NCI-H2196 (cell line): Measurements from ENCODE around the gene STRADA.

Experiments used
- DNase-seq: peaks from one replicate; lab custom pipeline; 2025; ENCODE audit not compliant: unreplicated experiment; lab: John Stamatoyannopoulos, UW

Gene STRADA, protein sequence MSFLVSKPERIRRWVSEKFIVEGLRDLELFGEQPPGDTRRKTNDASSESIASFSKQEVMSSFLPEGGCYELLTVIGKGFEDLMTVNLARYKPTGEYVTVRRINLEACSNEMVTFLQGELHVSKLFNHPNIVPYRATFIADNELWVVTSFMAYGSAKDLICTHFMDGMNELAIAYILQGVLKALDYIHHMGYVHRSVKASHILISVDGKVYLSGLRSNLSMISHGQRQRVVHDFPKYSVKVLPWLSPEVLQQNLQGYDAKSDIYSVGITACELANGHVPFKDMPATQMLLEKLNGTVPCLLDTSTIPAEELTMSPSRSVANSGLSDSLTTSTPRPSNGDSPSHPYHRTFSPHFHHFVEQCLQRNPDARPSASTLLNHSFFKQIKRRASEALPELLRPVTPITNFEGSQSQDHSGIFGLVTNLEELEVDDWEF

DNA sequence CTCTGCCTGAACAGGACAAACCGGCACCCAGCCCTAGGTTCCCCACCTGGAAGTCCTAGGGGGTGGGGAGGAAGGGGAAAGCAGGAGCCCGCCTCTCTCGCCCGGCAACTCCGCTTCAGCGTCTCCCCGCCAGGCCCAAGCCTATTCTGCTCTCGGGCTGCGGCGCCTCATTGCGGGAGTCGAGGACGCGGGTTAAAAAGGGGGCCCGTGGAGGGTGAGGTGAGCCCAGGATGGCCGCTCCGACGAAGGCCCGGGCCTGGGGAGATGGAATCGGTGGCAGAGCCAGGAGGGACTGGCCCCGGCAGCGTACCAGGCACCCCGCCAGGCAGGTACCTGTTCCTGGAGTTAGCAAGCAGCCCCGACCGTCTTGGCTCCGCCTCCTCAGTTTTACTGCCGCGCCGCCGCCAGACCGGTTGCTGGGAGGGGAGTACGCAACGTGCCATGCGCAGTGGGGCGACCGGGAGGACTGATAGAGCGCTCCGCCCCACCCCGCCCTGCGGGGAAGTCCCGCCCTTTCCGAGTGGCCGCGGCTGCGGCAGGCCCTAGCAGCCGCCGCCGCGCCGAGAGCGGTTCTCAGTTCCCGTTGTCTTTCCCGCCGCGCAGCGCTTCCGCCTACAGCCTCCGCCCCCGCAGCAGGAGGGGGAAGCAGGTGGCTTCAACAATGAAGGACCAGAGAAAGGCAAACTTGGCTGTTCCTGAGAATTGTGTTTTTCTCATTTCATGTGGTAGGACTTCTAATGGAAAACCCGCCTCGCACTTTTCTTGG is at the start of gene STRADA:
Gene STRADA (minus strand): TSS at position 392 of the 766 bp plus-strand sequence. CDS start 13,430 bp downstream, outside the sequence.
- peak; percentile 99 for DNase-seq

DNA sequence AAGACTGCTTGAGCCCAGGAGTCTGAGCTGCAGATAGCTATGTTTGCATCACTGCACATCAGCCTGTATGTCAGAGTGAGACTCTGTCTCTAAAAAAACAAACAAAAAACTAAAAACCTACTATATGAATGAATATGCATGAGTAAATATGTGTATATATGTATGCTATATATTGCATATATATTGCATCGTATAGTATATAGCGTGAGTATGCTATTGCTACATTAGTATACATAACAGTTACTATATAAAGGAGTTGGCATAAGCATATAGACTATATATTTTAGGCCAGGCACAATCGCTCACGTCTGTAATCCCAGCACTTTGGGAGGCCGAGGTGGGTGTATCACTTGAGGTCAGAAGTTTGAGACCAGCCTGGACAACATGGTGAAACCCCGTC is 48.5 kb upstream of the STRADA start:
- DNase-seq = no peak

DNA sequence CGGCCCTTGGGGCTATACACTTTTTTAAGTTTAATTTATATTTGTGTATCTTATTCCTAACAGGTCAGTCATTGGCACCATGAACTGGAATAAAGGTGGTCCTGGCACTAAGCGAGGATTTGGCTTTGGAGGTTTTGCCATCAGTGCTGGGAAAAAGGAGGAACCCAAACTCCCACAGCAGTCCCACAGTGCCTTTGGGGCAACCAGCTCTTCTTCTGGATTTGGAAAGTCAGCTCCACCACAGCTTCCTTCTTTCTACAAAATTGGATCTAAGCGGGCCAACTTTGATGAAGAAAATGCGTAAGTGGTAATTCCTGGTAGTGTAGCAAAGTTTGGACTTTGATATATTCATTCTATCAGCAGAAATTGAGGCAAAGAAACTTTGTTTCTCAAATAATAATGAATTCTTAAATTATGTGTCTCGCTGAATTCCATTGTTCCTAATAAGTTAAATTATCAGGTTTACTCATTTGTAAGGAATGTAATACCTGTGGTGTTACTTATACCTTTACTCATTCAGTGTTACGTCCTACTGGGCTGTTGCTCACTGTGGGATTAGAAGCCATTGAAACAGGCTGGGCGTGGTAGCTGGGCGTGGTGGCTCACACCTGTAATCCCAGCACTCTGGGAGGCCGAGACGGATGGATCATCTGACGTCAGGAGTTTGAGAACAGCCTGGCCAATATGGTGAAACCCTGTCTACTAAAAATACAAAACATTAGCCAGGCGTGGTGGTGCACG is 45.5 kb upstream of the STRADA start:
- DNase-seq = no peak

DNA sequence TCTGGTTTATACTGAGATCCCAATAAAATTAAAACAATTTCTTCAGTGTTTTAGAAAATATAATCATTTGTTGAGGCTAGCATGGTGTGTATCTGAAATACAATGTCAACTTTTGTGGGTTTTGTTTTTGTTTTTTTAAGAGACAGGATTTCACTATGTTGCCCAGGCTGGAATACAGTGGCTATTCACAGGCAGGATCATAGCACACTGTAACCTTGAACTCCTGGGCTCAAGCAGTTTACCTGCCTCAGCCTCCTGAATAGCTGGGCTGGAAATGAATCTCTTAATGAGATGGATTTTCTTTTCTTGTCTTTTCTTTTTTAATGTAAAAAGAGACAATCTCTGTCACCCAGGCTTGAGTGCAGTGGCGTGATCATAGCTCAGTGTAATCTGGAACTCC is 44.5 kb upstream of the STRADA start:
- DNase-seq = no peak

DNA sequence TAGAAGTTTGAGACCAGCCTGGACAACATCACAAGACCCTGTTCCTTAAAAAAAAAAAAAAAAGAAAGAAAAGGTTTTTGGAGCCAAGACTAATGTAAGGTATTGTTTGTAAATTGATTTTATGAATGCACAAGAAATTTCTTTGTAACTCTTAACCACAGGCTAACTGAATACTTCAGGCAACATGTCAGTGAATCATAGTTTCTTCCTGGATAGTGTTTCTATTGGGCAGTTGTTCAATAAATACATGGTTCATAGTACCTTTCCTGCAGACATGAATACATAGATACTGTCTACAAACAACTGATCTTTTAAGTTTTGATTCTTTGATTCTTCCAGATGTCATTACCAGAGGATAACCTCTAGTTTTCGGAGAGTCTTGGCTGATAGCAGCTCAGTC is 44.0 kb upstream of the STRADA start:
- no peak for DNase-seq

DNA sequence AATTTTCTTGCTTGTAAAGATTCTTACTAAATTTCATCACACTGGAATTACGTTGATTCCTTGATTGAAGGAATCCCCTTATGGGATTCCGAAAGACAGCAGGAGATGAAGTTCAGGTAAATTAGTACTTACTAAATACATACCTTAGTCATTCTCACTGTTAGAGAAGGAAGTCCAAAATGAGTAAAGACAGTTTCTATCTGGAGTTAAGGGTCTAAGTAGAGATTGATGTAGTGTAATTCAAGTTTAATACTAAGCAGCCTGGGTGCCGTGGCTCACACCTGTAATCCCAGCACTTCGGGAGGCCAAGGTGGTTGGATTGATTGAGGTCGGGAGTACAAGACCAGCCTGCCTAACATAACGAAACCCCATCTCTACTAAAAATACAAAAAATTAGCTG is 41.9 kb upstream of the STRADA start:
- no peak for DNase-seq

DNA sequence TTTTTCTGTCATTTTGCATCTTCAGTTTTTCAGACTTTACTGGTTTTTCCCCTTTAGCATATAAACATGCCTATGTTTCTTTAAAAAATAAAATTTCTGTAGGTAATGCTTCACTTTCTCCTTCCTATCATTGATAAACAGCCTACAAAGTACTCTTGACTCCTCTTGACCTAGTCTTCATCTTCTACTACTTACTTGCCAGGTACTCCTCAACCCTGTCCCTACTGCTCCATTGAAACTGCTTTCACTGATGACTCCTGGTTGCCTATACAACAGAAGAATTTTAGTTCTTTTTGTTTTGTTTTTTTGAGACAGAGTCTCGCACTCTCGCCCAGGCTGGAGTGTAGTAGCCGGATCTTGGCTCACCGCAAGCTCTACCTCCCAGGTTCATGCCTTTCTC is 39.3 kb upstream of the STRADA start:
- no peak for DNase-seq

DNA sequence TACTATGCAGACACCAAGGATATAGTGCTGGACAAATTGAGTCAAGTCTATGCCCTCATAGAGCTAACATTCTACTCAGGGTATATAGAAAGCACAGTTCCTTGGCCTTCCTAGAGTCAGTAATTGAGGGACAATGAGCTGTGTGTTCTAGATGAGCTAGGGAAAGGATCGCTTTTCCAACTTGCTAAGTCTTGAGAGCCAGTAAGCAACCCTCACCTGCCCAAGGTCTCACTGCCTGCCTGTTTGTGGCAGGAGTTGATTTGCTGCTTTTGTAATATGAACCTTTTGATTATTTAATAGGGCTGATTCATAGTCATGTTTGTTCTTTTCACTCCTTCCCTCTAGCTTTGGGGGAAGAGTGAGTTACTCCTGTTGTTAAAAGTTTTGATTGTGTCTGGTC is 38.9 kb upstream of the STRADA start:
- peak; percentile 51 for DNase-seq

DNA sequence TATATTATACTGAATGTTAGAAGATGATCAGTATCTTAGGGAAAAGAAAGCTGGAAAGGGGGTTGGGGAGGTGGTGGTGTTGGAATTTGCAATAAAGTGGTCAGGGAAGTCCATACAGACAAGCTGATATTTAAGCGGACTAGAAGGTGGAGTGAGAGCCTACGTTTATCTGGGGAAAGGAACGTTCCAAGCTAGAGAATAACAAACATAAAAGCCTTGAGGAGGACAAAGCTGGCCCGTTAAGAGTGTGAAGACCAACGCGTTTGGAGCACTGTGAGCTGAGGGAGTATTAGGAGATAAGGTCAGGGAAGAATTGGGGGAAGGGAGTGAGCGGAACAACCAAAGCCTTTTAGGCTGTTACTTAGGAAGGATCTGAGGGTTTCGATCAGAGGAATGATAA is 33.8 kb upstream of the STRADA start:
- no peak for DNase-seq

DNA sequence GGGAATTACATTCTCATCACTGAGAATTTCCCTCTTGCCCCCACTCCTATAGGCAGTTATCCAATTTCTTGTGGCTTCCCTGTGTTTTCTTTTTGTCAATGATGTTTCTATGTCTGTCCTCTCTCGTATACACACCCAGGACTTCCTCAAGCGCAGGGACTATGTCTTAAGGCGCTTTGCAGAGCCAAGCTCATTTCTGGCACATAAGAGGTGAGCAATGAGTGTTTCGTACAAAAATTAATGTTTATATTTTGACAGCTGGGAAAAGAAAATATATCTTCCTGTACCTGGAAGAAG is 33.3 kb upstream of the STRADA start:
- no peak for DNase-seq

DNA sequence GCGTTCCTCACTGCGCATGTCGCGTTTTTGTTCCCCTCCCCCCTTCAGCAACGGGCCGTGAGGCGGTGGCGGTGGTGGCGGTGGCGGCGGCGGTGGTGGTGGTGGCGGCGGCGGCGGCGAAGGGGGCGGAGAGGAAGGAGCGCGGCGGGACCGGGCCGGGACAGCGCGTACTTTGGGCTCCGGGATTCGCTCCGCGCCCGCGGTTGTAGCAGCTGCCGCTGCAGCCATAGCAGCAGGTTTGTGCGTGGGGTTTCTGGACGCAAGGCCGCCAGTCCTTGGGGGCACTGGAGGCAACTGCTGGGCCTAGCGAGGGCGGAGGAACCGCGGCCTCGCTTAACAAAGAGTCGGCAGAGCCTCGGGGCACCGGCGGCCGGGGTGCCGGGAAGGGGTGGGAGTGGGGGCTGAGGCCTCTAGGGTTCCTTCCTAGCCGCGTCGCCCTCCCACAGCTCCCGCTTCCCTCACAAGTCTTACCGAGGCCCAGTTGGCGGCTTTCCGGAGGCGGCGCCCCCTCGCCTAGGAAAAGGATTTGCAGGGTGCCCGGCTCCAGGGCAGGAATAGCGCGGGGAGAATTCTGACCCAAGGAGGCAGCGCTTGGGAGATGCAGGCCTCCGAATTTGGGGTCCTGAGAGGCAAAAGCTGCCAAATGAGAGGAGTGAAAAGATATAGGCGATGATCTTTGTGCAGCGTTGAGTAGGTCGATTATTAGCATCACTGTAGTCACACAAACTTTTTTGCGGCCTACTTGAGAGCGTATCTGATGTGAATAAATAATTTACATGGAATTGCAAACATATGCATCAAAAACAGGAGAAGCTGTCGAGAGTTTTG is 32.8 kb upstream of the STRADA start, which contains the start of gene DDX42:
Gene DDX42 (plus strand): TSS at position 30 of the 828 bp plus-strand sequence. CDS start 12,880 bp downstream, outside the sequence.
- no peak for DNase-seq

DNA sequence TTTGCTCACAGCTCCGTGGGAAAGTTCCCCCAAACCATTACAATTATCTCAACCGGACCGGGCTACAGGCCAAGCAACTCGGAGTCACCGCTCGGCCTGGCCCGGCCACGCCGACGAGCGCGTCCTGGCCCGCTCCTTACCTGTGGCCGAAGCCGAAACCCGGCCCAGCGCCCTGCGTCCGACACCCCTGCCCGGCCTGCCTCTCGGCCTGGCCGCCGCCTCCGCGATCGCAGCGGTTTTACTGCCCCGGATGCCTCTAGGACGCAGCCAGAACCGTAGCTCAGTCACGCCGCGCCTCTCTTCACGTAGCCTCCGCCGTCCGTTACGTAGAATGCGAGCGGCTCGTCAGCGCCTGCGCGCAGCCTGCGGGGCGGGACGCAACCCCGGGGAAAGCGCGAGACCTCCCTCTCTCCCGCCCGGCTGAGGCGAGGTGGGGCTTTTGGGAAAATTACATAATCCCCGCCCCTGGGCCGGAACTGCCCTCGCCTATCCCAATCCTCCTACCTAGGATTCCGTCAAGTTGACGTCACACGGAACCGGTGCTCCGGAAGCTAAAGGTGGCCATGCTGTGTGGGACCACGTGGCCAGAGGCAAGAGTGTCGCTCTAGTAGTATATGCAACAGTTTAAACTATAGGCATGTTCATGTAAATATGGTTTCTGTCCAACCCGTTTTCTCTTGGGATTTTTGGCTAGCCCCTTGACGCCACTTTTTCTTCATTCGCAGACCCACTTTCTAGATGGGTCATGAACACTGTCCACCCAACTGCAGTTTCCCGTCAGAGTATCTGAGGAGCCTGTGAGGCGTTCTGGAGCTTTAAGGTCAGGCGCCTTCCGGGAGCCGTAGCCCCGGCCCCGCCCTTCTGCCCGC is 31.9 kb upstream of the STRADA start, which contains the start of gene CCDC47:
Gene CCDC47 (minus strand): TSS at position 326 of the 869 bp plus-strand sequence. CDS start 7,422 bp downstream, outside the sequence.
- peak; percentile 99 for DNase-seq

DNA sequence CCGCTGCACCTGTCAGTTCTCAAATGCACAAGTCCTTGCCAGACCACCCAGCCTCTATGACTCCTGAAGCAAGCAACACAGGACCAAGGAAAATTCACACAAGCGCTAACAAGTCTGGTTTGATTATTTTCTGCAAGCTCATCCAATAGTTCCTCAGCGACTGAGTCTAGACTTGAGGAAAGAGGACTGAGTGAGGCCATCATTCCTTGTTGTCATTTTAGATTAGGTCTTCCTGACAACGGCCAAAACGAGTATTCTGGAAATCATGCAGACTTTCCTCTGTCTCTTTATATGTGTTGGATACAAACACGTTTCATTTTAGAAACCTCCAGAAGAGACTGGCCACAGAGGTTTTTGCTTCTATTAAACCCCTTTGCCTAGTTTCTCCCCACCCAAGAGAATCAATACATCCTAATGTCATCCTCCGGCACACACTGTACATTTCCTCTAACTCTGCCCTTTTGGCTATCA is 31.2 kb upstream of the STRADA start:
- no peak for DNase-seq

DNA sequence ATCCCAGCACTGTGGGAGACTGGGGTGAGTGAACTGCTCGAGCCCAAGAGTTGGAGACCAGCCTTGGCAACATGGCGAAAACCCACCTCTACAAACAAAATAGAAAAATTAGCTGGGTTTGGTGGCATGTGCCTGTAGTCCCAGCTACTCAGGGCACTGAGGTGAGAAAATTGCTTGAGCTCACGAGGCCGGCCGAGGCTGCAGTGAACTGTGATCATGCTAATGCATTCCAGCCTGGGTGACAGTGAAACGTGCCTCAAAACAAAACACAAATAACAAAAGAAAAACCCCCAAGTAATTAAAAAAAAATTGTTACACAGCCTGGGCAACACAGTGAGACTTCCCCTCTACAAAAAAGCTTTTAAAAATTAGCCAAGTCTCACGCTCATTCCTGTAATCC is 26.8 kb upstream of the STRADA start:
- DNase-seq = no peak

DNA sequence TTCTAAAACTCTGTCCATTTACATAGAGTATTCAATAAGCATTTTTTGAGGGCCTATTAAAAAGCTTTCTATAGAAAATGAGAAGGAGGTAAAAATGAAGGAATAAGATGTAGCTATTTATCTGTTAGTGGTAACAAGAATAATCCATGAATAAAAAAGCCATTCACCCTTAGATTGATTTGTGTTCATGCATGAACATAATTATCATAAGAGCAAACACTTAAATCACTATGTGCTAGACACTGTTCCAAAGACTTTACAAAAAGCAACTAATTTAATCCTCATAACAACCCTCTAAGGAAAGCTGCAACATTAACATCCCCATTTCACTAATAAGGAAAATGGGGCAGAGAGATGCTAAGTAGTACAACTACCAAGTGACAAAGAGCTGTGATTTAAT is 25.2 kb upstream of the STRADA start:
- DNase-seq = no peak

DNA sequence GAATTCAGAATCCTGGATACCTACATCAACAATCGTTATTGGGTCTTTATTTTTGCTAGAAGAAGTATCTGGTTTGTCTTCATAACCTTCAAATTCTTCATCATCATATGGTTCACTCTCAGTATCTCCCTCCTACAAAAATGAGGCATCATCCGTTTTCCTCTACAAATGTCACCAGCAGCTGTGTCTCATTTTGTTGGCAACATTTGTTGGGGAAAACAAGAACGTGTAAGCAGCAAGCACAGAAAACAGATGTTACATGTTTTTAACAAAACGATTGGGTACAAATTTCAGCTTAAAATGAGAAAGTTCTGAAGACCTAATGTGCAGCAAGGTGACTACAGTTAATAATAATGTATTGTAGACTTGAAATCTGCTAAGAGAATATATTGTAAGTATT is 23.1 kb upstream of the STRADA start:
- DNase-seq = no peak

DNA sequence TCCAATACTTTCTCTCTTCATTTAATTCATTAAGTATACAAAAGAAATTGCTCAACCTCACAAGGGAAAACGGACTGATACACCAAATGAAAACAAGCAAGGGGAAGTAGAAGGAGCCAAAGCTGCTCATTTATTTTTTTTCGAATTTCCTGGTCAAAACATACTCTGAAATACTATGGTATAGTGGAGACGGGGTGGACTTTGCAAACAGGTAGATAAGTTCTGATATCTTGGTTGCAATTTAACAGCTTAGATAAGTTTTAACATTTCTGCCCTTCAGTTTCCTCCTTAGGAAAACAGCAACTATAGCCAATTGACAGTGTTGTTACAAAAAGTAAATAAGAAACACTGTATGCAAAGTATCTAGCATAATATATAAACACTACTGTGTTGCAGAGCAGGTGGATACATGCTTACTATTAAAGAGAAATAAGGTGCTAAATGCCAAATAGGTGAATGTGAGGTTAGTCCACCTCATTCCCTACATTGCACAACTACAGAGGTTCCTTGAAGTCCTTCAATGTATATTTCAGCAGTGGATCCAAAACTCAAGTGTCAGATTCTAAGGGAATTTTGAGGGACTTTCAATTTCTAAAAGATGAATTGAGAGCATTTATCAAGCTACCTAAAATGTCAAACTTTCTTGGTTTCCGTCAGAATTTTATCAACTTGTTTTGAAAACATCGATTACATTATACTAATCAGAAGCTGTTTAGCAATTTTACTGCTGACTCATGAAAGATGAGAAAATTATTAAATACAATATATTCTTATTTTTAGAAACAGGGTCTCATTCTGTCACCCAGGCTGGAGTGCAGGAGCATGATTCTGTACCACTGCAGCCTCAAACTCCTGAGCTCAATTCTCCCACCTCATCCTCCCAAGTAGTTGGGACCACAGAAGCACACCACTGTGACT is 20.8 kb upstream of the STRADA start:
- DNase-seq = no peak

DNA sequence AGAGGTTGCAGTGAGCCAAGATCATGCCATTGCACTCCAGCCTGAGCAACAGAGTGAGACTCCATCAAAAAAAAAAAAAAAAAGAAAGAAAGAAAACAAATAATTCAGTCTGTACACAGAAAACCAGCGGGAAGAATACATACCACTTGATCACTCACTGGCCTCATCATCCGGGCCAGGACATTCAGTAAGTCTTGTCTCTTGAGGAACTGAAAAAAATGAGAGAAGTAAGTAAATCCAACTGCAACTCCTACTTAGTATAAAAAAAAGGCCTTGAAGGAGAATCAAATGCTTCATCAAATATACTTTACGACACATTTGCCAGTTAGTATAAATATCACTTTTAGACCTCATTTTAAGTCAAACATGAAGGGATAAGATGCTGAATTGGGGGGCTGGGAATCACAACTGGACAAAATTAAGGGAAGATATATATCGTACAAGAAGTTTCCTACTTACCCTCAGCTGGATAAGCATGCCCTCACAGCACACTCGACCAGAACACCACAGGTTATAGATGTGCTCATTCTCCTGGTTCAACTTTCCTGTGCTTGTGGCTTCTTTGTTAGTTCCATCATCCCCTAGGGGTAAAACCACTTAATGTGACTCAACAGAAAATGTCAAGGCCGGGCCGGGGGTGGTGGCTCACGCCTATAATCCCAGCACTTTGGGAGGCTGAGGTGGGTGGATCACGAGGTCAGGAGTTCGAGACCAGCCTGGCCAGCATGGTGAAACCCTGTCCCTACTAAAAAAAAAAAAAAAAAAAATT is 19.4 kb upstream of the STRADA start:
- DNase-seq = no peak
